Liver (tissue), 3 donors: Measurements from ENCODE around the gene ZNF614.

Source experiments
- CTCF ChIP-seq: fragments of 150-350 bp; IDR thresholded peaks from 2 replicates; pipeline ENCODE4 v1.5.1; 2017; ENCODE audit warnings: improper control_type of control experiment, low read depth, low read length; ENCODE audit not compliant: missing input control
- JUND ChIP-seq, 2 donors: IDR thresholded peaks; 2 replicates each; pipeline ENCODE4 v1.6.1; 2016; ENCODE audit warnings: antibody characterized with exemption in 2 of 2
- MAX ChIP-seq: IDR thresholded peaks from 2 replicates; pipeline ENCODE4 v1.6.1; 2016; ENCODE audit warnings: antibody characterized with exemption
- NR2F2 ChIP-seq: IDR thresholded peaks from 2 replicates; pipeline ENCODE4 v1.6.1; 2016; ENCODE audit warnings: antibody characterized with exemption
- REST ChIP-seq: IDR thresholded peaks from 2 replicates; pipeline ENCODE4 v1.6.1; 2016; ENCODE audit warnings: antibody characterized with exemption, mild to moderate bottlenecking
- TAF1 ChIP-seq: conservative IDR thresholded peaks from 2 replicates; pipeline ENCODE4 v1.6.1; 2016; ENCODE audit warnings: antibody characterized with exemption, mild to moderate bottlenecking
- ZBTB33 ChIP-seq: IDR thresholded peaks from 2 replicates; pipeline ENCODE4 v1.6.1; 2016; ENCODE audit warnings: antibody characterized with exemption
- donor health status: healthy.
- donor health status: healthy.

GRCh38 chr19:52048555-52049501, 20.6 kb upstream of the ZNF614 start, which contains the start of gene ZNF432:
- no peak for TF ChIP-seq CTCF
- peak; percentile 28 for TF ChIP-seq MAX
- no peak for TF ChIP-seq JUND (IDR thresholded peaks at IDR 0.05)
- TF ChIP-seq ZBTB33, result peak; percentile 3
- no peak for TF ChIP-seq REST
- no peak for TF ChIP-seq TAF1
- no peak for TF ChIP-seq NR2F2
